Activated CD8-positive, alpha-beta memory T cell treated with anti-CD3 and anti-CD28 coated beads, Interleukin-2, amount 50 U/mL, for 48 hours (primary cell): ENCODE data around the gene NCAPH2.

Experiments
- DNase-seq: peaks from one replicate; pipeline ENCODE4 v3.0.0-alpha.2; 2020

The NCAPH2 gene

GRCh38 chr22:50507991-50508884, at the start of gene NCAPH2:
NCAPH2 (plus strand) TSS chr22:50508224; CDS start chr22:50508338, 114 bp downstream.
- DNase-seq = peak; percentile 100

- DNase-seq = no peak
Measured at GRCh38 chr22:50459016-50459415, 49.0 kb upstream of the NCAPH2 start.

GRCh38 chr22:50459496-50460140, 48.4 kb upstream of the NCAPH2 start:
- DNase-seq = no peak

- DNase-seq = no peak
Measured at GRCh38 chr22:50460938-50461337, 47.1 kb upstream of the NCAPH2 start.

GRCh38 chr22:50461536-50461935, 46.5 kb upstream of the NCAPH2 start:
- no peak for DNase-seq

- DNase-seq = no peak
Measured at GRCh38 chr22:50461979-50462540, 46.0 kb upstream of the NCAPH2 start.

GRCh38 chr22:50463188-50463900, 44.7 kb upstream of the NCAPH2 start:
- no peak for DNase-seq

- no peak for DNase-seq
Measured at GRCh38 chr22:50464451-50464850, 43.6 kb upstream of the NCAPH2 start.

GRCh38 chr22:50465066-50465930, 42.7 kb upstream of the NCAPH2 start:
- DNase-seq = no peak

GRCh38 chr22:50467341-50467740, 40.7 kb upstream of the NCAPH2 start:
- DNase-seq = no peak

- DNase-seq = no peak
Measured at GRCh38 chr22:50467773-50468440, 40.1 kb upstream of the NCAPH2 start.

- no peak for DNase-seq
Measured at GRCh38 chr22:50468626-50469025, 39.4 kb upstream of the NCAPH2 start.

GRCh38 chr22:50469377-50470305, 38.4 kb upstream of the NCAPH2 start:
- DNase-seq = peak; percentile 94

- DNase-seq = no peak
Measured at GRCh38 chr22:50470491-50470890, 37.5 kb upstream of the NCAPH2 start.

- DNase-seq = no peak
Measured at GRCh38 chr22:50471197-50471847, 36.7 kb upstream of the NCAPH2 start.

GRCh38 chr22:50471962-50472361, 36.1 kb upstream of the NCAPH2 start:
- no peak for DNase-seq

- DNase-seq = no peak
Measured at GRCh38 chr22:50473088-50473487, 34.9 kb upstream of the NCAPH2 start.

- DNase-seq = peak; percentile 72
Measured at GRCh38 chr22:50473855-50474671, 34.0 kb upstream of the NCAPH2 start.
